Ishikawa (cell line): Measurements from ENCODE around the gene ZNF423.

Experiments
- TAF1 ChIP-seq: IDR thresholded peaks from 2 replicates; pipeline ENCODE4 v1.6.1; 2012; ENCODE audit warnings: low read depth, mild to moderate bottlenecking
- YY1 ChIP-seq: IDR thresholded peaks from 2 replicates; pipeline ENCODE4 v1.6.1; 2012; ENCODE audit warnings: low read depth
- TF ChIP-seq, protein P1 (sequence below): IDR thresholded peaks from 2 replicates; pipeline ENCODE4 v1.6.1; 2012

- TF ChIP-seq, protein P1, sequence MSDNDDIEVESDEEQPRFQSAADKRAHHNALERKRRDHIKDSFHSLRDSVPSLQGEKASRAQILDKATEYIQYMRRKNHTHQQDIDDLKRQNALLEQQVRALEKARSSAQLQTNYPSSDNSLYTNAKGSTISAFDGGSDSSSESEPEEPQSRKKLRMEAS: no peak
- TF ChIP-seq YY1 (no peak), TAF1 (no peak)
Observed at GRCh38 chr16:49483651-49484450, 372.1 kb downstream of the ZNF423 start.
